Bone marrow (tissue), 2 donors: Measurements from ENCODE around the gene GNG7.
"Not testable (repeated sequence)": the region's sequence is repeated elsewhere in the genome, so short reads cannot be mapped to it uniquely, and the experiment has no call there.

Experiments used
- DNase-seq, 2 donors: peaks; one replicate each; lab custom pipeline; 2025; lab: John Stamatoyannopoulos, UW

GNG7 gene

DNA sequence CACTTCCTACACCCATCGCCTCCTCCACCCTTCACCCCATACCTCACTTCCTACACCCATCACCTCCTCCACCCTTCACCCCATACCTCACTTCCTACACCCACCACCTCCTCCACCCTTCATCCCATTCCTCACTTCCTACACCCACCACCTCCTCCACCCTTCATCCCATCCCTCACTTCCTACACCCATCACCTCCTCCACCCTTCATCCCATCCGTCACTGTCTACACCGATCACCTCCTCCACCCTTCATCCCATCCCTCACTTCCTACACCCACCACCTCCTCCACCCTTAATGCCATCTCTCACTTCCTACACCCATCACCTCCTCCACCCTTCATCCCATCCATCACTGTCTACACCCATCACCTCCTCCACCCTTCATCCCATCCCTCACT is 10.7 kb upstream of the GNG7 start:
- DNase-seq, result not testable (repeated sequence)

DNA sequence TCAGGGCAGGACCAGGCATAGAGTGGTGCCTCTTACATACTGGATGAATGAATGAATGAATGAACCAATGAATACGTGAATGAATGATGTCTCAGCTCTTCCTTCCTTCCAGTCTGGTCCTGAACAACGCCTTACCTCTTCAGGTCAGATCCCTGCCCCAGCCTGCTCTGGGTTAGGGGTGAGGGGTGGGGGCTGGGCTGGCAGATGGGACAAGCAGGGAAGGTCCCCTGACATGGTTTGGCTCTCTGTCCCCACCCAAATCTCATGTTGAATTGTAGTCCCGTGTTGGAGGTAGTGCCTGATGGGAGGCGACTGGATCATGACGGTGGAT is 9.3 kb upstream of the GNG7 start:
- no peak for DNase-seq

DNA sequence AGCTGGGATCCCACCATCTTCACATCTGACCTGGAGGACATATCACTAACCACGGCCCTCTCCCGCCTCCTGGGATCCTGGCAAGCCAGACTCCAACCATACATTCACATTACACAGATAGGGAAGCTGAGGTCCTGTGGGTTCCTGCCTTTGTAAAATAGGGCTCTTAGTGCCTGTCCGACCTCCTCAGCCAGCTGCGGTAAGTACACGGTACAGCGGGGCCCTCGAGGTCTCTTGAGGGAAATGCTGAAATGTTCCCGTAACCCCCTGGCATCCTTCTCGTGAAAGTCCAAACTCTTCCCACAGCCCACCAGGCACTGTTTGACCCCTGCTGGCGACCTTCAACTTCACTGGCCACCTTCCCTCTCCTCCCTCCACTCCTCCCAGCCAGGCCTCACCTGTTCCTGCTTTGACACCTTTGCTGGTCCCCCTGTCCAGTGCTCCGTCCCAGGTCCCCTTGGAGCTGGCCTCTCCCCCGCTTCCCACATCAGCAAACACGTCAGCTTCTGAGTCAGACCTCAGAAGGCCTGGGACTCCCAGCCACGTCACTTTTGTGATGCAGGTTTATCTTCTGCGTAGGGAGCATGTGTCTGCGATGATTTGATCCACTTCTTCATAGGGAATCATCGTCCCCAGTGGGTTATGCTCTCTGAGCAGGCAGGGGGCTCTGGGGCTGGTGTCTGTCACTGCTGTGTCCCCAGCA is 8.8 kb upstream of the GNG7 start:
- DNase-seq, result no peak

DNA sequence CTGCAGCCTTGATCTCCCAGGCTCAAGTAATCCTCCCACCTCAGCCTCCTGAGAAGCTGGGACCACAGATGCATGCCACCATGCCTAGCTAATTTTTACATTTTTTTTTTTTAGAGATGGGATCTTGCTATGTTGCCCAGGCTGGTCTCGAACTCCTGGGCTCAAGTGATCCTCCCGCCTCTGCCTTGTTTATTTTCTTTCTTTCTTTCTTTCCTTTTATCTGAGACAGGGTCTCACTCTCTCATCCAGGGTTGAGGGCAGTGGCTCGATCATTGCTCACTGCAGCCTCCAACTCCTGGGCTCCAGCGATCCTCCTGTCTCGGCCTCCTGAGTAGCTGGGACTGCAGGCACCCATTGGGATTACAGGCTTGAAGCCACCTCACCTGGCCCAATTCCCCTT is 3.8 kb upstream of the GNG7 start:
- DNase-seq, result no peak

GRCh38 chr19:2703691-2704216 is 1.3 kb upstream of the GNG7 start:
- DNase-seq, result no peak

DNA sequence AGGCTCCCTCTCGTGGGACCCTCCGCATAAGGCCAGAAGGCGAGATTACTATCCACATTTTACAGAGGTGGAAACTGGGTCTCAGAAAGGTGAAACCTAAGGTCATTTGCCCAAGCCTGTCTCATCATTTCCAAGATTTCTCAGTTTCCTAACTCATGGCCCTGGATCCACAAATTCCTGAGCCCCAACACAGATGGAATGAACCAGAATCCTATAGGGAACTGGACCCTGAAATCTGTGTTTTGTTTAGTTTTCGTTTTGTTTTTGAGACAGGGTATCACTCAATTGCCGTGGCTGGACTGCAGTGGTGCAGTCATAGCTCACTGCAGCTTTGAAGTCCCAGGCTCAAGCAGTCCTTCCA is 563 bp upstream of the GNG7 start:
- no peak for DNase-seq

DNA sequence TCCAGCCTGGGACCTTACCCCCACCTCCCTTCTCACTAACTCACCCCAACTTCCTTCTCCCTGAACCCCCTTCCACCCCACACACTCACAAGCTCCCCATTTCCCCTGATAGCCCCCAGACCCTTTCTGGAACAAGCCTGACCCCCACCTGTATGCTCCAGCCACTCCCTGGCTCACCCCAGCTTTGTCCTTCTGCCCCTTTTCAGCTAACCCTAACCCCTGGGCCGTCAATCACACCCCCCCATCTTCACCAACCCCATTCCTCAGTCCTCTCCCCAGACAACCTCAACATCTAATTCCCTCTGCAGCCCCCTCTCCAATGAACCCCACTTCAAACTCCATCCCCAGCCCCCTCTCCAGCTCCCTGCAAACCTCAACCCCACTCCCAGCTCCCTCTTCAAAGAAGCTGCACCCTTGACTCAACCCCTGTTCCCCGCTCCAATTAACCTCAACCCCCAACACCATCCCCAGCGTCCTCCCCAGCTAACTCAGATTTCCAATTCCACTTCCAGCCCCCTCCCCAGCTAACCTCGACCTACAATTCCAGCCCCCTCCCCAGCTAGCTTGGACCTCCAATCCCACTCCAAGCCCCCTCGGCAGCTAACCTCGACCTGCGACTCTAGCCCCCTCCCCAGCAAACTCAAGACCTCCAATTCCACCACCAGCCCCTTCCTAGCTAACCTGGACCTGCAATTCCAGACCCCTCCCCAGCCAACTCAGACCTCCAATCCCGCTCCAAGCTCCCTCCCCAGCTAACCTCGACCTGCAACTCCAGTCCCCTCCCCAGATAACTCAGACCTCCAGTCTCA is 929 bp downstream of the GNG7 start:
- no peak for DNase-seq

DNA sequence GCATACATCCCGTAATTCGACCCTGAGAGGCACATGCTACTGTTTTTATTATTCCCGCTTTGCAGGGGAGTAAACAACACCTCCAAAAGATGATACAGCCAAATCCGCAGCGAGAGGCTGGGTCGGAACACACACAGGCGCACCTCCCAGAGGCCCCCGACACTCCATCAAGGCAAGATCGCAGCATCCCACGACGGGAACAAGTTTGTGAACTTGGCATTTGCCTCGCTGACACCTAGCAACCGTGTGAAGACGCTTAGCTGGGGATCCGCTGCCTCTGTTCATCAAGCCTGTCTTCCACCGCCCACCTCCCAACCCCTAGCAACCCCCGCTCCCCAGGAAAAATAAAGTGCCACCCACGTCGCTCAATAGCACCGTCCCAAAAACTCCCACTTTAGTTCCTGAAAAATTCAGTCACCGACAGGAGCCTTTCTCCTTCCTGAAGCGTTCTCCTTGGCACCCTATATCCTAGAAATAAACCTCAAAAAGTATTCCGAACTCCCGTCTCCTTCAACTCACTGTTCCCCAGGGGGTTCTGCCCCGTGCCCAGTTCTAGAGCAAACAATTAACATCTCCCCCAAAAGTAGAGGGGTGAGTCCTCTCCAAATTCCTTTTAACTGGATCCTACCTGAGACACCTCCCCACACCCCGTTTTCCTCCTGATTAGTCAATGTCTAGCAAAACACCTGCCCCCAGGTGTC is 1.7 kb downstream of the GNG7 start:
- no peak for DNase-seq

DNA sequence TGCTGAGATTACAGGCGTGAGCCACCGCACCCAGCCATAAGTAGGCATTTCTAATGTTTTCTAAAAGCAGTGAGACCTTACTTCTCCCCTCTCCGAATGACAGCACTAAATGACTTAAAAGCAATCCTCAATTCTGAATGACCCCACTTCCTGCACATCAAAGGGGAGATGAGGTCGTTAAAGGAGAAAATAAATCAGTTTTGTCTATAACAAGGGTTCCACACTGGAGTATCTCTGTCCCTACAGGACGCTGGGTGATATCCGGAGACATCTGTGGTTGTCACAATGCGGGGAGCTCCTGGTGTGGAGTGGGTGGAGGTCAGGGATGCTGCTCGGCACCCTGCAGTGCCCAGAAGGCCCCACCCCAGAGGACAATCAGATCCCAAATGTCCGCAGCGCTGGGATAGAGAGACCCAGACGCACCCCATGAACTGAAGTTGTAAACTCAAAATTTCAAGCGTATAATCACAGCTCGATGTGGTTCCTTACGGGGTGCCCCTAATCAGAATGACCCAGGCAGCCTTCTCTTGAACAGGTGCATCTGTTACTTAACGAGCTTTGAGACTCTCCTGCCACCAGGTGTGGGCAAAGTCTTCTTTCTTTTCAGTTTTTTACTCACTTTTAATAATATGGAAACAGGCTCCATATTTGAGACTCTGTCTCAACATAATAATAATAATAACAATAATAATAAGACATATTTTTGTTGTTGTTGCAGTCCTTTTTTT is 2.9 kb downstream of the GNG7 start:
- DNase-seq, result no peak

DNA sequence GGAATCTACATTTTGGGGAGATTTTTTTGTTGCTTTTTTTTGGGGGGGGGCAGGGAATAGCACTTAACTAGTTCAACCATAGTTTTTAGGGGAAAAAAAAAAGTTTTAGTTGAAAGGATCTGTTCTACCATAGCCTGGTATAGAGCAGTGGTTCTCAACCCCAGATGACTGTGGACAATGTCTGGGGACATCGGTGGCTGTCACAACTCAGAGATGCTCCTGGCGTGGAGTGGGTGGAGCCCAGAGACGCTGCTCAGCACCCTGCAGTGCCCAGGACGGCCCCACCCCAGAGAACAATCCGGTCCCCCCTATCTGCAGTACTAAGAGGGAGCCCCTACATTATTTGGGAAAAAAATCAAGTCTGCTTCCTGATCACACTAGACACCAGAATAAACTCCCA is 8.3 kb downstream of the GNG7 start:
- no peak for DNase-seq

DNA sequence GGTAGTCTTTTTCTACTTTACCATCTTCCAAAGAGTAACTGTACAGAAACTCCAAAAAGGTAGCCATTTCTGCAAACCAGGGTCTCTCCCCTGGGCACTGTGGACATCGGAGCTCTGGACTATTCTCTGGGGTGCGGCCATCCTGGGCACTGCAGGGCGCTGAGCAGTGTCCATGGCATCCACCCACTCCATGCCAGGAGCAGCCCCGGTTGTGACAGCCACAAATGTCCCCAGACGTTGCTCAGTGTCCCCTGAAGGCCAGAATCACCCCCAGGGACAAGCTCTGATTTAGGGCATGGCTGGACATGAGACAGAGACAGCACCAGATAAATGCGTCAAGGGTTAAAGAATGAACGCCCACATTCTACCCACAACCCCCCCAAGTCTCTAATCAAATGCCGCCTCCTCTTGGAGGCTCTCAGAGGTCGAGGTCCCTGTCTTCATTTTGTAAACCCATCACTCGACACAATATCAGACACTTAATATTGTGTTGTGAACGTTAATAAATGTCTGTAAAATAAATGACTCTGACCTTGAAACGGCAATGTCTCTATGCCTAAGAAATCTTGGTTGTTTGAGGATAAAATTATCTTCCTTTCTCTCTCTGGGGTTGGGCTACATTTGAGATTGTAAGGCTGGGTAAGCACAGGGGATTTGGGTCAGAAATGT is 8.9 kb downstream of the GNG7 start:
- DNase-seq, result no peak

GRCh38 chr19:2691951-2692350 is 10.5 kb downstream of the GNG7 start:
- no peak for DNase-seq

DNA sequence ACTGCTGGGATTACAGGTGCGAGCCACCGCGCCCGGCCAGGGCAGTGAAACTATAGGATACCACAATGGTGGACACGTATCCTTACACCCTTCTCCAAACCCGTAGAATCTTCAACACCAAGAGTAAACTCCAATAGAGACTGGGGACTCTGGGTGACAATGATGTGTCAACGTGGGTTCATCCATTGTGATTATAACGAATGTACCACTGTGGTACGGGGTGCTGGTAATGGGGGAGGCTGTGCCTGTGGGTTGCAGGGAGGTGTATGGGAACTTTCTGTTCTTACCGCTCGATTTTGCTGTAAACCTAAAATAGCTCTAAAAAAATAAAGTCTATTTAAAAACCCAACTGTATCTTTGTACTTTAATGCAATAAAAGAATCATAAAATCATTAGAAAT is 11.6 kb downstream of the GNG7 start:
- no peak for DNase-seq

DNA sequence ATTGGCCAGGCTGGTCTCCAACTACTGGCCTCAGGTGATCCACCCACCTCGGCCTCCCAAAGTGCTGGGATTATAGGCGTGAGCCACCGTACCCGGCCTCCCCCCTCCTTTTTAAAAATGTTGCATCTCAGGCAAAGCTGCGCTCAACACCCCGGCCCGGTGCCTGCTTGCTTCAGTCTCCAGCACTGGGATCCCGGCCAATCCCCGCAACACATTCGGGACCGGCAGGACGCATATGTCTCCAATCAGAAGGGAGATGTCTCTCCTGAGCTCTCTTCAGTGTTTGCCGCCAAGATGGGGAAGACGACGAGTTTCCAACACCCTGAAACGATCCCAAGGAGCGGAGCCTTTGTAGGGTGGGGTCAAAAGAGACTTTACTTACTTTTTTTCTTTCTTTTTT is 16.1 kb downstream of the GNG7 start:
- no peak for DNase-seq

- no peak for DNase-seq
Observed at GRCh38 chr19:2685204-2685704, 17.2 kb downstream of the GNG7 start.

DNA sequence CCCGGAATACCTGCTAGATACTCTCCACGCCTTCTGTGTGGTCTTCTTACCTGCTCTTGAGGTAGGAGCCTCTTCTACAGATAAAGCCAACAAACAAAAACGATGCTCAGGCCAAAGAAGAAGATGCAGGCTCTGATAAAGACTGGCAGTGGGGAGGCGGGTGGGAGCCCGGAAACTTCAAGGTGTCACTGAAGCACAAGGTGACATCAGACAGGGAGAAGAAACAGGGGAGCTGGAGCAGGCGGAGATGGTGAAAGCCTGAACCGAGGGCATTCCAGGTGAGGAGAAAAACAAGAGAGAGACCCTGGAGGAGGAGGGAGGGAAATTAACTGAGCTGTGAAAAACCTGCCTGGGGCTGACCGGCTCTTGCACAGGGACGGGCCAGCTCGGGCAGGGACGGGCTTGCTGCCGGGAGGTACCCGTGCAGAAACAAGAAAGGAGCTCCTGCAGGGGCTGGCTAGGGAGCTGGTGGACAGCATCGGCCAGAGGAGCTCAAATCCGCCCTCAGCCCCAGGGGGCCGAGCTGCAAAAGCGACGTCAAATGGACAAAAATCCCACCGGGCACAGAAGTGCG is 19.0 kb downstream of the GNG7 start:
- DNase-seq, result no peak

DNA sequence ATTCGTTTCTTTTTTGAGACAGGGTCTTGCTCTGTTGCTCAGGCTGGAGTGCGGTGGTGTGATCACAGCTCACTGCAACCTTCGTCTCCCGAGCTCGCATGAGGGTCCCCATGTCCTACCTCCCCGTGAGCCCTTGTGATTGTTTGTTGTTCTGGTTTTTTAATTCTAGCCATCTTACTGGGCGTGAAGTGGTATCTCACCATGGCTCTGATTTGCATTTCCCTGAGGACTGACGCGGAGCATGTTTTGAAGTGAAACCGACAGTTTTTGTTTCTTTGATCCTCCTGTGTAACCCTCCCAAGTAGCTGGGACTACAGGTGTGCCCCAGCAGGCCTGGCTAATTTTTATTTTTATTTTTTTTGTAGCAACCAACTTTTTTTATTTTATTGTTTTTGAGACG is 21.7 kb downstream of the GNG7 start:
- DNase-seq, result no peak

DNA sequence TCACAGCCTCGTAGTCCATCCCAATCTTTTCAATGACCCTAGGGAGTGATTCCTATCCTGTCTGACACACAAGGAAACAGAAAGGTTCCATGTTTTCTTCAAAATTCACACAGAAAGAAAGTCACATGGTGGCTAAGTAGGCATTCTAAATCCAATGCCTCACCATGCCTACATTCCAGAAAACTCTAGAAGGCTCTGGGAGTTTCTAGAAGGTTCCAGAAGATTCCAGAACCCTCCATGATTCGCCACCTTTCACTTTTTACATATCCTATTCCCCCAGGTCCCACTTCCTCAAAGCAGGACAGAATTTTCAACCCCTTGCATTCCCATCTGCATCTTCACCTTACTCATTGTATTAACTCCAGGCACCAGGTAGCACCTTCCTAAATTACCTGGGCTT is 23.1 kb downstream of the GNG7 start:
- no peak for DNase-seq

DNA sequence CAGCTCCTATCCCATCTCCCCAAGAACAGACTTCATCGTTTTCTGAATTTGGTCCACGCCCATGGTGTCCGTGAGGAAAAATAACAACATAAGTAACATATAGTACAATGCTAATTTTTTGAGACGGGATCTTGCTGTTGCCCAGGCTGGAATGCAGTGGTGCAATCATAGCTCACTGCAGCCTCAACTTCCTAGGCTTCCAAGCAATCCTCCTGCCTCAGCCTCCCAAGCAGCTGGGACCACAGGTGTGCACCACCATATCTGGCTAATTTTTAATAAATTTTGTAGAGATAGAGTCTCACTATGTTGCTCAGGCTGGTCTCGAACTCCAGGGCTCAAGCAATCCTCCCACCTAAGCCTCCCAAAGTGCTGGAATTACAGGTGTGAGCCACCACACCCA is 23.5 kb downstream of the GNG7 start:
- not testable (repeated sequence) for DNase-seq

DNA sequence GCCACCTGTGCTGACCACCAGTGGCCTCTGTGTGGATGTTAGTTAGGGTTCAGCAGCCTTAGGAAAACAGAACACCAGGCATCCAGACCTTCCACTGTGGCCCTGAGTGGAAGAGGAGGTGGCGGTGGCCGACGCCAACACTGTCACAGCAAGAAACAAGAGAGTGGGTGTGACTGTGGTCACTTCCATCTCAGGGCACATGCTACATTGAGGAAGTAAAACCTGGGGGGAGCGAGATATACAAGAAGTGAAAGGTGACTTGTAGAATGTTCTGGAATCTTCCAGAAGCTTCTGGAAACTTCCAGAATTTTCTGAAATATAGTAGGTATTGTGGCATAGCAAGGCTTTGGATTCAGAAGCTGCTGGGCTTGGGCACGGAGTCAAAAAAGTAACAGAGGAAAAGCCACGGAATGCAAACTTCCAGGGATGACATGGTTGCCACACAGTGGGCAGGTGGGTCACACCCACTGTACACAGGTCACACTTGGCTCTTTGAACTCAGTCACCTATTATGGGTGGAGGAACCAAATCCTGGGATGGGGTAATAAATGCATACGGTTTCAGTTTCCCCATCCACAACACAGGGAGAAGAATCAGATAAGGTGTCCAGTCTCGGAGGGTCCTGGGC is 24.3 kb downstream of the GNG7 start:
- DNase-seq, result no peak

DNA sequence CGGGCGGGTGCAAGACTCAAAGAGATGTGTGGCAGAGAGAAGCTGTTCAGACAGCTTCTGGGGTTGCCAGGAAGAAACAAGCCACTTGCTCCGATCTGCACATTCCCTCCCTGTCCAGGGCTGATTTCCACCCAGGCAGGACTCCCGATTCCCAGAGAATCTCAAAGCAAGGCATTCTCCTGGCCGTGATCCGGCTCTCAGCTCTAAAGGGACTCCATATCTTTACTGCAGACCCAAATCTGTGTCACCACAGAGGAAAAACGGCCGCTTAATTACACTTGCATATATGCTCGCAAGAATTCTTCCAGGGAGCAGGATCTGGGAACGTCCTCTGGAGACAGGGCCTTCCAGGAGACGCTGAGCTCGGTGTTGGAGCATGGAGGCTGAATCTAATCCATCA is 25.7 kb downstream of the GNG7 start:
- DNase-seq, result no peak
